ENCODE measurements around the gene EARS2. TPM values are rescaled to one million over a fixed set of nuclear protein-coding genes. Genes with fewer than 3 reads are reported as not detected.
"Not testable (repeated sequence)": the region's sequence is repeated elsewhere in the genome, so short reads cannot be mapped to it uniquely, and the experiment has no call there.

The EARS2 gene
- total RNA-seq, 4 donors from 2014 or later, result 15.2 to 32.7 (median 24.6) TPM

DNA sequence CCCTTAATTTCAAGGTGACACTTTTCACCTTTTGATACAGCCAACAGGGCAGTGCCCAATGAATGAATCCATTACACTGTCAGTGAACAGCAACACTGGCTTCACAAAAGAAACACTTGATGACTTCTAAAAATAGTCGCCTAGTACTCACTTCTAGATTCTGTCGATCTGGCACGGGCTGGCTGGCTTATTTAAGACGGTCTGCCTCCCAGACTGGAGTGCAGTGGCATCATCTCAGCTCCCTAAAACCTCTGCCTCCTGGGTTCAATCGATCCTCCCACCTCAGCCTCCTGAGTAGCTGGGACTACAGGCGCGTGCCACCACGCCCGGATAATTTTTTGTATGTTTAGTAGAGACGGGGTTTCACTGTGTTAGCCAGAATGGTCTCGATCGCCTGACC lies 37.0 kb upstream of the EARS2 start:
- Histone ChIP-seq H3K27me3 (no peaks in the 10 kb centered on the region), H3K27ac (no peak overlapping the region), H3K36me3 (peaks cover 0 to 50% (median 22%) of the 10 kb centered on the region in 3 donors), H3K4me1 (peaks cover 17 to 34% (median 22%) of the 10 kb centered on the region in 3 donors), H3K9me3 (no peaks in the 10 kb centered on the region), H3K4me3 (no peak overlapping the region)
- no peak for DNase-seq
- 92 to 97% methylated on average over 10 to 12 of the region's 12 CpGs for WGBS, 2 donors
- no peak for TF ChIP-seq POLR2A (IDR thresholded peaks at IDR 0.05)
- TF ChIP-seq, protein P1, sequence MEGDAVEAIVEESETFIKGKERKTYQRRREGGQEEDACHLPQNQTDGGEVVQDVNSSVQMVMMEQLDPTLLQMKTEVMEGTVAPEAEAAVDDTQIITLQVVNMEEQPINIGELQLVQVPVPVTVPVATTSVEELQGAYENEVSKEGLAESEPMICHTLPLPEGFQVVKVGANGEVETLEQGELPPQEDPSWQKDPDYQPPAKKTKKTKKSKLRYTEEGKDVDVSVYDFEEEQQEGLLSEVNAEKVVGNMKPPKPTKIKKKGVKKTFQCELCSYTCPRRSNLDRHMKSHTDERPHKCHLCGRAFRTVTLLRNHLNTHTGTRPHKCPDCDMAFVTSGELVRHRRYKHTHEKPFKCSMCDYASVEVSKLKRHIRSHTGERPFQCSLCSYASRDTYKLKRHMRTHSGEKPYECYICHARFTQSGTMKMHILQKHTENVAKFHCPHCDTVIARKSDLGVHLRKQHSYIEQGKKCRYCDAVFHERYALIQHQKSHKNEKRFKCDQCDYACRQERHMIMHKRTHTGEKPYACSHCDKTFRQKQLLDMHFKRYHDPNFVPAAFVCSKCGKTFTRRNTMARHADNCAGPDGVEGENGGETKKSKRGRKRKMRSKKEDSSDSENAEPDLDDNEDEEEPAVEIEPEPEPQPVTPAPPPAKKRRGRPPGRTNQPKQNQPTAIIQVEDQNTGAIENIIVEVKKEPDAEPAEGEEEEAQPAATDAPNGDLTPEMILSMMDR (IDR thresholded peaks at IDR 0.05), result no peak
- intact Hi-C loops (cut with DNase I), result no loop called here

DNA sequence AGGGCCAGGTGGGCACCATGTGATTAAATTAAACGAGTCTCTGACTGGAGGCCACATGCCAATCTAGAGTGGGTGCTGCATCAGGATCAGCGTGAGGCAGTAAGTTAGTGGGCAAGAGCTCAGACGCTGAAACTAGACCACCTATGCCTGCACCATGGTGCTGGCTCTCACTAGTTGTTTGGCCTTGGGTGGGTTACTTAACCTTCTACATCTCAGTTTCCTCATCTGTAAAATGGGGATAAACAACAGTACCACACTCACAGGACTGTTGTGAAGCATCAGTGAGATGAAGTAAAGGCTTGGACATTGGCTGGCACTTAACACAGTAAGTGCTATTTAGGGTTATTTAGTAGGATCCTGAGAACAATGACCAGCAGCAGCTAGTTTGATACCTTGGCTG lies 33.0 kb upstream of the EARS2 start:
- TF ChIP-seq POLR2A (IDR thresholded peaks at IDR 0.05), result no peak
- TF ChIP-seq, protein P1 (IDR thresholded peaks at IDR 0.05), result no peak
- DNase-seq, result no peak
- no peaks in the 10 kb centered on the region for H3K9me3 ChIP-seq
- peaks cover 11 to 90% (median 39%) of the 10 kb centered on the region in 3 donors for H3K36me3 ChIP-seq
- intact Hi-C loops (cut with DNase I), result no loop called here
- no peak overlapping the region for H3K27ac ChIP-seq
- no peaks in the 10 kb centered on the region for H3K27me3 ChIP-seq
- WGBS, 2 donors, result 100% methylated on average over 2 of the region's 3 CpGs
- H3K4me1 ChIP-seq, result peaks cover 12 to 27% (median 13%) of the 10 kb centered on the region in 3 donors
- H3K4me3 ChIP-seq, result no peak overlapping the region

DNA sequence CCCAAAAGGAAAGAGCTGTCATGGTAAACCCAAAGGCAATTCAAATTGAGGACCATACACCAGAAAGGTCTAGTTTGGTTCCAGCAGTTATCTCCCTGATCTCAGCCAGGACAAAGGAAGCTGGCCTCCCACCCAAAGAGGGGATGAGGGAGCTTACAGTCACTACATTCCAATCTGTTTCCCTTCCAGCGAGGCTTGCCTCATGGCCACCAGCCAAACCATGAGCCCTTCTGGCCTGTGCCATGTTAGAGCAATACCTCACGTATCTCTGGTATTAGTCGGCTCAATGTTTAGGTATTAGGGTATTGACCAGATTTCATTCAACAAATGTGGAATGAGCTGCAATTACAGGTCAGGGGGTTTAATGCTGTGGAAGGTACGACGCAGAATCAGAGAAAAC lies 30.6 kb upstream of the EARS2 start:
- Histone ChIP-seq H3K4me1 (peaks cover 0 to 10% (median 0%) of the 10 kb centered on the region in 3 donors), H3K27me3 (no peaks in the 10 kb centered on the region), H3K27ac (no peak overlapping the region), H3K9me3 (no peaks in the 10 kb centered on the region), H3K36me3 (peaks cover 20 to 98% (median 49%) of the 10 kb centered on the region in 3 donors), H3K4me3 (no peak overlapping the region)
- DNase-seq, result no peak
- WGBS, 2 donors, result 89% methylated on average over 5 of the region's 5 CpGs; no CpG with 5 or more reads in 1 of the 2 donors
- intact Hi-C loops (cut with DNase I), result no loop called here
- TF ChIP-seq, protein P1 (IDR thresholded peaks at IDR 0.05), result no peak
- TF ChIP-seq POLR2A (IDR thresholded peaks at IDR 0.05), result no peak

DNA sequence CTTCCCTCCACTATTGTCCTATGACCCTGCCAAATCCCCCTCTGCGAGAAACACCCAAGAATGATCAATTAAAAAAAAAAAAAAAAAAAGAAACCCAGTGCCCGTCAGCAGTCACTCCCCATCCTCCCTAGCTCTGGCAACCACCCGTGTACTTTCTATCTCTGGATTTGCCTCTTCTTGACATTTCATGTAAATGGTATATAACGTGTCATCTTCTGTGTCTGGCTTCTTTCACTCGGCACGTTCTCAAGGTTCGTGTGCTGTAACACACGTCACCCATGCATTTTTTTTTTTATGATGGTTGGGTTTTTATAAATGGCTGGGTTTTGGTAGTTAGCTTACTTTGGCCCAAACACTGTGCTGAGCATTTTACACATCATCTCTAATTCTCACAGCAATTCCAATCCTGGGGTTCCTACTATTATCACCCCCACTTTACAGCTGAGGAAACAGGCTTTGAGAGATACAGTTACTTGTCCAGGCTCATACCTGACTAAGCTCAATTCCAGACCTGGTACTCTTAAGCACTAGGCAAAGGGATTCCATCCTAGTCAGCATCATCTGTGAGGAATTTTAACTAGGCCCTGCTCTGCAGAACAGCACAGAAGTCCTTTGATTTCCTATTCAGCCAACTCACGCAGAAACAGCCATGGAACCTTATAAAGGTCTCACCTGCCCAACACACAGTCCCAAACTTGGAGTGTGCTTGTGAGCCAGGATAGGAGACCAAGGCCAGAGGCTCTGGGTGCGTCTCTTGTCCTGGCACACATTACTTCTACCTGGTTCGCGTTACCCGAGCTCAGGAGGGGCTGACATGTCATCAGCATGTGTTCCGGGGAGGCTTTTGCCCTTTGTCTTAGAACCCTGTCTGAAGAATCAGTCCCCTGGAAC lies 27.3 kb upstream of the EARS2 start:
- Histone ChIP-seq H3K4me1 (peaks cover 0 to 6% (median 0%) of the 10 kb centered on the region in 3 donors), H3K9me3 (no peaks in the 10 kb centered on the region), H3K4me3 (no peak overlapping the region), H3K27ac (no peak overlapping the region), H3K27me3 (no peaks in the 10 kb centered on the region), H3K36me3 (peaks cover 20 to 98% (median 37%) of the 10 kb centered on the region in 3 donors)
- DNase-seq, result no peak
- 75 to 88% methylated on average over 8 to 12 of the region's 14 CpGs for WGBS, 2 donors
- TF ChIP-seq POLR2A (IDR thresholded peaks at IDR 0.05), result no peak
- TF ChIP-seq, protein P1 (IDR thresholded peaks at IDR 0.05), result no peak
- intact Hi-C loops (cut with DNase I), result no loop called here

DNA sequence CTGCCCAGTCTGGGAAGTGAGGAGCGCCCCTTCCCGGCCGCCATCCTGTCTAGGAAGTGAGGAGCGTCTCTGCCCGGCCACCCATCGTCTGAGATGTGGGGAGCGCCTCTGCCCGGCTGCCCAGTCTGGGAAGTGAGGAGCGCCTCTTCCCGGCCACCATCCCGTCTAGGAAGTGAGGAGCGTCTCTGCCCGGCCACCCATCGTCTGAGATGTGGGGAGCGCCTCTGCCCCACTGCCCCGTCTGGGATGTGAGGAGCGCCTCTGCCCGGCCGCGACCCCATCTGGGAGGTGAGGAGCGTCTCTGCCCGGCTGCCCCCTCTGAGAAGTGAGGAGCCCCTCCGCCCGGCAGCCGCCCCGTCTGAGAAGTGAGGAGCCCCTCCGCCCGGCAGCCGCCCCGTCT lies 26.1 kb upstream of the EARS2 start:
- intact Hi-C loops (cut with DNase I); H3K9me3 ChIP-seq; H3K4me1 ChIP-seq; H3K4me3 ChIP-seq; DNase-seq; H3K27ac ChIP-seq; H3K27me3 ChIP-seq: not testable (repeated sequence)
- WGBS, 2 donors, result no CpG with 5 or more reads among the region's 30 CpGs
- peaks cover 20 to 98% (median 30%) of the 10 kb centered on the region in 3 donors for H3K36me3 ChIP-seq
